GM21825 (cell line): ENCODE results near the gene TVP23A.
"Not testable (repeated sequence)": the region's sequence is repeated elsewhere in the genome, so short reads cannot be mapped to it uniquely, and the experiment has no call there.

Source experiments
- ATAC-seq: cut with Tn5 transposase; IDR thresholded peaks from one replicate; pipeline ENCODE4 v1.9.1; 2021; ENCODE audit warnings: mild to moderate bottlenecking, moderate library complexity; ENCODE audit not compliant: unreplicated experiment

Gene TVP23A

GRCh38 chr16:10836174-10836853 lies 17.7 kb upstream of the TVP23A start:
- no peak for ATAC-seq

GRCh38 chr16:10835281-10835931 lies 16.8 kb upstream of the TVP23A start:
- no peak for ATAC-seq

GRCh38 chr16:10834766-10835165 lies 16.2 kb upstream of the TVP23A start:
- ATAC-seq = no peak

- no peak for ATAC-seq
Measured at GRCh38 chr16:10834130-10834529, 15.5 kb upstream of the TVP23A start.

- no peak for ATAC-seq
Measured at GRCh38 chr16:10833271-10833670, 14.7 kb upstream of the TVP23A start.

- ATAC-seq = no peak
Measured at GRCh38 chr16:10831894-10832886, 13.6 kb upstream of the TVP23A start.

GRCh38 chr16:10830240-10830639 lies 11.6 kb upstream of the TVP23A start:
- not testable (repeated sequence) for ATAC-seq

- ATAC-seq = not testable (repeated sequence)
Measured at GRCh38 chr16:10829390-10830098, 10.9 kb upstream of the TVP23A start.

- ATAC-seq = no peak
Measured at GRCh38 chr16:10828851-10829366, 10.3 kb upstream of the TVP23A start.

GRCh38 chr16:10827691-10828341 lies 9.2 kb upstream of the TVP23A start:
- ATAC-seq = no peak

- ATAC-seq = no peak
Measured at GRCh38 chr16:10824111-10824893, 5.7 kb upstream of the TVP23A start.

GRCh38 chr16:10822702-10823101 lies 4.1 kb upstream of the TVP23A start:
- ATAC-seq = no peak

GRCh38 chr16:10820546-10820945 lies 2.0 kb upstream of the TVP23A start:
- ATAC-seq = no peak

- no peak for ATAC-seq
Measured at GRCh38 chr16:10817514-10817913, 1.1 kb downstream of the TVP23A start.

GRCh38 chr16:10813099-10813455 lies 5.5 kb downstream of the TVP23A start:
- ATAC-seq = no peak

- peak; percentile 59 for ATAC-seq
Measured at GRCh38 chr16:10812312-10813098, 6.1 kb downstream of the TVP23A start.

- ATAC-seq = no peak
Measured at GRCh38 chr16:10809706-10810105, 8.9 kb downstream of the TVP23A start.

- ATAC-seq = no peak
Measured at GRCh38 chr16:10808850-10809249, 9.7 kb downstream of the TVP23A start.

- ATAC-seq = no peak
Measured at GRCh38 chr16:10808218-10808617, 10.4 kb downstream of the TVP23A start.
